Nephron progenitor cell (in vitro differentiated cells): ENCODE results near the gene DAW1.

Experiments used
- DNase-seq: peaks from one replicate; pipeline ENCODE4 v3.0.0; 2021
- H3K27ac Mint-ChIP-seq: 2 replicates; pipeline ENCODE4 v1.8.0; 2021; ENCODE audit warnings: mild to moderate bottlenecking, moderate library complexity, mixed read lengths
- H3K27me3 Mint-ChIP-seq: 2 replicates; pipeline ENCODE4 v1.8.0; 2021; ENCODE audit warnings: mild to moderate bottlenecking, low read depth, mixed read lengths; ENCODE audit not compliant: poor library complexity
- H3K36me3 Mint-ChIP-seq: 2 replicates; pipeline ENCODE4 v1.8.0; 2021; ENCODE audit warnings: low read depth, mixed read lengths
- H3K4me1 Mint-ChIP-seq: 2 replicates; pipeline ENCODE4 v1.8.0; 2021; ENCODE audit warnings: mixed read lengths
- H3K4me3 Mint-ChIP-seq: 2 replicates; pipeline ENCODE4 v1.8.0; 2021; ENCODE audit warnings: mild to moderate bottlenecking, moderate library complexity, mixed read lengths
- H3K9me3 Mint-ChIP-seq: 2 replicates; pipeline ENCODE4 v1.8.0; 2021; ENCODE audit warnings: mild to moderate bottlenecking, moderate library complexity, mixed read lengths
- CTCF ChIP-seq: fragments of 200-600 bp; sonication (generic); IDR thresholded peaks from 2 replicates; pipeline ENCODE4 v1.5.0; 2021; ENCODE audit warnings: antibody characterized with exemption

The DAW1 gene

GRCh38 chr2:227903381-227903780 lies 31.9 kb downstream of the DAW1 start:
- TF ChIP-seq CTCF, result no peak
- Mint-ChIP-seq H3K27me3 (no peaks in the 10 kb centered on the region), H3K9me3 (no peaks in the 10 kb centered on the region), H3K27ac (no peak overlapping the region), H3K4me1 (no peaks in the 10 kb centered on the region), H3K4me3 (no peak overlapping the region), H3K36me3 (no peaks in the 10 kb centered on the region)
- DNase-seq, result no peak

- Mint-ChIP-seq H3K27me3 (no peaks in the 10 kb centered on the region), H3K4me3 (no peak overlapping the region), H3K36me3 (no peaks in the 10 kb centered on the region), H3K27ac (no peak overlapping the region), H3K4me1 (no peaks in the 10 kb centered on the region), H3K9me3 (no peaks in the 10 kb centered on the region)
- no peak for TF ChIP-seq CTCF
- DNase-seq, result no peak
Observed at GRCh38 chr2:227906991-227907390, 35.6 kb downstream of the DAW1 start.

- DNase-seq, result no peak
- TF ChIP-seq CTCF, result no peak
- H3K4me3 Mint-ChIP-seq, result no peak overlapping the region
- H3K27me3 Mint-ChIP-seq, result peaks cover 4% of the 10 kb centered on the region
- H3K4me1 Mint-ChIP-seq, result no peaks in the 10 kb centered on the region
- H3K27ac Mint-ChIP-seq, result no peak overlapping the region
- H3K36me3 Mint-ChIP-seq, result no peaks in the 10 kb centered on the region
- no peaks in the 10 kb centered on the region for H3K9me3 Mint-ChIP-seq
Observed at GRCh38 chr2:227908266-227909054, 37.0 kb downstream of the DAW1 start.

- Mint-ChIP-seq H3K4me1 (no peaks in the 10 kb centered on the region), H3K27ac (no peak overlapping the region), H3K9me3 (no peaks in the 10 kb centered on the region), H3K4me3 (no peak overlapping the region), H3K27me3 (peaks cover 5% of the 10 kb centered on the region), H3K36me3 (no peaks in the 10 kb centered on the region)
- TF ChIP-seq CTCF, result no peak
- DNase-seq, result no peak
Observed at GRCh38 chr2:227914362-227914761, 42.9 kb downstream of the DAW1 start.

- no peaks in the 10 kb centered on the region for H3K27me3 Mint-ChIP-seq
- H3K9me3 Mint-ChIP-seq, result peaks cover 10% of the 10 kb centered on the region
- no peak for TF ChIP-seq CTCF
- H3K4me3 Mint-ChIP-seq, result no peak overlapping the region
- H3K27ac Mint-ChIP-seq, result no peak overlapping the region
- DNase-seq, result no peak
- H3K4me1 Mint-ChIP-seq, result no peaks in the 10 kb centered on the region
- H3K36me3 Mint-ChIP-seq, result no peaks in the 10 kb centered on the region
Observed at GRCh38 chr2:227921648-227922047, 50.2 kb downstream of the DAW1 start.

GRCh38 chr2:227932001-227932400 lies 60.6 kb downstream of the DAW1 start:
- Mint-ChIP-seq H3K4me1 (peaks cover 9% of the 10 kb centered on the region), H3K36me3 (no peaks in the 10 kb centered on the region), H3K27me3 (peaks cover 3% of the 10 kb centered on the region), H3K9me3 (peaks cover 14% of the 10 kb centered on the region), H3K27ac (no peak overlapping the region), H3K4me3 (no peak overlapping the region)
- TF ChIP-seq CTCF, result no peak
- DNase-seq, result no peak
